Neutrophil (primary cell): ENCODE data around the gene DFFA.

Source experiments
- H3K27ac ChIP-seq: fragments of 200-600 bp; sonication (generic); 2 replicates; pipeline ENCODE4 v1.5.1; 2016; ENCODE audit warnings: mild to moderate bottlenecking, moderate library complexity
- H3K27me3 ChIP-seq: fragments of 200-600 bp; sonication (generic); 2 replicates; pipeline ENCODE4 v1.6.0; 2016; ENCODE audit warnings: mild to moderate bottlenecking
- H3K36me3 ChIP-seq: fragments of 200-600 bp; sonication (generic); 2 replicates; pipeline ENCODE4 v1.5.1; 2017
- H3K4me1 ChIP-seq, 2 experiments: fragments of 200-600 bp in 1 of 2; sonication (generic) in 1 of 2; 1 replicate in 1 of 2; 2 replicates in 1 of 2; pipeline versions ENCODE4 v1.5.1 to v1.6.1; 2013 to 2016; ENCODE audit warnings: low read depth in 1 of 2, low read length in 1 of 2, mild to moderate bottlenecking in 1 of 2, moderate library complexity in 1 of 2; ENCODE audit not compliant: control insufficient read depth in 1 of 2, insufficient read depth in 1 of 2
- H3K4me3 ChIP-seq, 2 experiments: fragments of 200-600 bp in 1 of 2; sonication (generic) in 1 of 2; 1 replicate in 1 of 2; 2 replicates in 1 of 2; pipeline ENCODE4 v1.5.1; 2013 to 2016; ENCODE audit warnings: low read depth in 1 of 2, low read length in 1 of 2, mild to moderate bottlenecking in 1 of 2, moderate library complexity in 1 of 2
- H3K9me3 ChIP-seq: fragments of 200-600 bp; sonication (generic); 2 replicates; pipeline ENCODE4 v1.5.1; 2016
- CTCF ChIP-seq: fragments of 200-600 bp; sonication (generic); IDR thresholded peaks from 2 replicates; pipeline ENCODE4 v1.5.1; 2016; ENCODE audit warnings: antibody characterized with exemption

The DFFA gene

DNA sequence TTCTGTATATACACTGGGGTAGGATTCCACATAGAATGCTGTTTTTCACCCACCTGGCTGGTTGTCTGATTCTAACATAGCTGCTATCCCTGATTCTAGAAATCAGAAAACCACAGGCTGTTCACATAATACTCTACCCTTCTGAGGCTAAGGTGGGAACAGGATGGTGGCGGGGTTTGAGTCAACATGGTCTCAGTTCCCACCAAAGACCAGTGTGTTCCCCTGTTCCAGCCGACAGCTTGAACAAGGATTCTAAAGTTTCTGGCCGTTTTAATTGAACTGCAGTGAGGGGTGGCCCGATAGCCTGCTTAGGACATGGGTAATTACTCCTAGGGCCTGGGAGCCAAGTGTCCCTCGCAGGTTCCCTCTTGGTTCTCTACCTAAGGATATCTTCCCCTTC lies 40.9 kb upstream of the DFFA start:
- H3K27me3 ChIP-seq = no peaks in the 10 kb centered on the region
- no peaks in the 10 kb centered on the region for H3K4me1 ChIP-seq
- no peak overlapping the region for H3K4me3 ChIP-seq
- no peak overlapping the region for H3K27ac ChIP-seq
- H3K36me3 ChIP-seq = no peaks in the 10 kb centered on the region
- H3K9me3 ChIP-seq = no peaks in the 10 kb centered on the region
- TF ChIP-seq CTCF = no peak

DNA sequence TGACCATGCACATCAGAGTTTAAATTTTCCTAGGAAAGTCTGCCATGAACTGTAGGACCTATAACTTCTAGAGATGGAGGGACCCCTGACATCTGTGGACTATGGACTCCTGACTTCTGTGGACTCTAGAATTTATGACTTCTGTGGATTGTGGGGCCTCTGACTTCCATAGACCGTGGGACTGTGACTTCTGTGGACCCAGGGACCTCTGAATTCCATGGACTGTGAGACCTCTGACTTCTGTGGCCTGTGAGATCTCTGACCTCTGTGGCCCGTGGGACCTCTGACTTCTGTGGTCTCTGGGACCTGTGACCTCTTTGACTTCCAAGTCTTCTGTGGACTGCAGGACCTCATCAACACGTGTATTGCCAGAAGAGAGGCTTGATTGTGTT lies 39.2 kb upstream of the DFFA start:
- no peak overlapping the region for H3K4me3 ChIP-seq
- TF ChIP-seq CTCF = no peak
- H3K4me1 ChIP-seq = no peaks in the 10 kb centered on the region
- no peaks in the 10 kb centered on the region for H3K9me3 ChIP-seq
- H3K27ac ChIP-seq = no peak overlapping the region
- no peaks in the 10 kb centered on the region for H3K27me3 ChIP-seq
- H3K36me3 ChIP-seq = no peaks in the 10 kb centered on the region

DNA sequence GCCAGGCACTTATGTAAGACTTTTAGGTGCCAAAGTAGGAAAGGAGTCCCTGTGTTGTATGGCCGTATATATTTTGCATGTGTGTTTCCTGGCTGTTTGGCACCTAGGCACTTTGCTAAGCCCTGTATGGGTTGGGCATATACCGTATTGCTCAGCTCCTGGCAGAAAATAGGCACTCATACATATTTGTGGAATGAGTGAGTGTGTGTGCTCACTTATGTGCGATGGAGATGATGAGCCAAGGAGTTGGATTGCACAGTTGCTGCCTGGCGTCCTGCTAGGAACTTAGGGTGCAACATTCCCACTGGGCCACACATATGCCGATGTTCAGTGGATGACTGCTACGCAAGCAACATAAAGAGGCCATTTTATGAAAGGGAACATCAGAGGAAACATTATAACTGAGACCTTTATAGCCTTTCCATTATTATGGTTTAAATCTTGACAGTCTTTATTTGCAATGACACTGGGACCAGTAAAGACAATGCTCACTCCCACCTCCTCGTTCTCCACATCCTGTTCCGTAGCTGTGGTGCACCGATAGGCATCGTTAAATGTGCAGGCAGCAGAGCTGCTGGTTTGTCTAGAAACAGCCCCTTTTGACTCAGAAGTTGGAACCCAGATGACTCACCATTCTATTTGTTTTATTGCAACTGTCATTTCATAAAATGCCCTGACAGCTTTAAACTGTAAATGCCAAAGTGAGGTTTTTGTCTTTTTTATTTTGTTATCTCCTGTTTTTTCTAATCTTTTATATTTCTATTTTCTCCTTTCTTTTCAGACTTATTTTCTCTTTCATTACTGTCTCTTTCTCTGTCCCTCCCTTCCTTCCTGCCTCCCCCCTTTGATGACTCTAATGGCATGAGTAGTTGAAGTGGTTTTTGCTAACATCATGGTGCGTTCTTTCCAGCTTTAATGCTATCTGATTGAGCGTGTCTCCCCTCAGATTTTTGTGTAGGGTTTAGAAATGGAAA lies 38.5 kb upstream of the DFFA start:
- Histone ChIP-seq H3K27ac (no peak overlapping the region), H3K9me3 (no peaks in the 10 kb centered on the region), H3K27me3 (no peaks in the 10 kb centered on the region), H3K4me1 (no peaks in the 10 kb centered on the region), H3K4me3 (no peak overlapping the region), H3K36me3 (no peaks in the 10 kb centered on the region)
- TF ChIP-seq CTCF = no peak

DNA sequence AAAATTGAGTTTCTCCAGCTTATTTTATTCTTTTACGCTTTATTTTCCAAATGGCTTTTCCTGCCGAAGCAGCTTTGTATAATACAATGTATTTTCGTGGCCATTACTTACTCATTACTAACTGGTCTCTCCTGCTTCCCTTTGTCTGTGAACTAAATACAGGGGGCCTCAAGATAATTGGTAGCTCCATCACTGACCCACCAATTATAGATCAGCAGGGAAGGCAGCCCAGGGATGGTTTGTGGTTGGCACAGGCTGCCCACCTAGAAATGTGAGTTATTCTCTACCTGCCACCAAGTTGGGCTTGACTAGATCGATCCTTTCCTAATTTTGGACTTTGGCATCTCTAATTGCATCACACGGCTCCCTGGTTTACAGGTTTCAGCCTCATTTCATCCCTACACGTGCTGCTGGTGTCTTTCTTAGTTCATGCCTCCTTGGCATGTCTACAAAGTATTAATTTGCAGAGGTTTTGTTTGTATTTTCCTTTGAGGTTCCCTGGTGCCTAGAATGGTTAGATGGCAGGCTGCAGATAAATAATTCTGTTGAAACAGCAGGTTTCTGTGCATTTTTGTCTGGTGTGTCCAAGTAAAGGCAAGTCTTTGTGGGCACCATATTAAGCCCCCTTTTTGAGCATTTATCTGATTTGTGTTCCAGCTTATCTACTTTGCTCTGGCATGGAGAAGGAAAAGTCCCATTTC lies 37.6 kb upstream of the DFFA start:
- Histone ChIP-seq H3K4me1 (no peaks in the 10 kb centered on the region), H3K9me3 (no peaks in the 10 kb centered on the region), H3K36me3 (no peaks in the 10 kb centered on the region), H3K27ac (no peak overlapping the region), H3K4me3 (no peak overlapping the region), H3K27me3 (no peaks in the 10 kb centered on the region)
- TF ChIP-seq CTCF = no peak

GRCh38 chr1:10508511-10508951 lies 36.2 kb upstream of the DFFA start:
- no peaks in the 10 kb centered on the region for H3K36me3 ChIP-seq
- no peak for TF ChIP-seq CTCF
- H3K27me3 ChIP-seq = no peaks in the 10 kb centered on the region
- H3K4me1 ChIP-seq = no peaks in the 10 kb centered on the region
- H3K9me3 ChIP-seq = no peaks in the 10 kb centered on the region
- no peak overlapping the region for H3K27ac ChIP-seq
- no peak overlapping the region for H3K4me3 ChIP-seq
